ENCODE results near the gene SASH1. TPM values are rescaled to one million over a fixed set of nuclear protein-coding genes. Genes with fewer than 3 reads are reported as not detected.
"Not testable (repeated sequence)": the region's sequence is repeated elsewhere in the genome, so short reads cannot be mapped to it uniquely, and the experiment has no call there.

Gene SASH1
- polyA plus RNA-seq, 1 donor, result 30.2 TPM

DNA sequence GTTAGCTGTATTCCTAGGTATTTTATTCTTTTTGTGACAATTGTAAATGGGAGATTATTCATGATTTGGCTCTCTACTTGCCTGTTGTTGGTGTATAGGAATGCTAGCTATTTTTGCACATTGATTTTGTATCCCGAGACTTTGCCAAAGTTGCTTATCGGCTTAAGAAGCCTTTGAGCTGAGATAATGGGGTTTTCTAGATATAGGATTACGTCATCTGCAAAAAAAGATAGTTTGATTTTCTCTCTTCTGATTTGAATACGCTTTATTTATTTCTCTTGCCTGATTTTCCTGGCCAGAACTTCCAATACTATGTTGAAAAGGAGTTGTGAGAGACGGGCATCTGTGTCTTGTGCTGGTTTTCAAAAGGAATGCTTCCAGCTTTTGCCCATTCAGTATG, 241.0 kb downstream of the SASH1 start:
- no peak for DNase-seq

GRCh38 chr6:148585641-148586040, 243.0 kb downstream of the SASH1 start:
- DNase-seq, result not testable (repeated sequence)

DNA sequence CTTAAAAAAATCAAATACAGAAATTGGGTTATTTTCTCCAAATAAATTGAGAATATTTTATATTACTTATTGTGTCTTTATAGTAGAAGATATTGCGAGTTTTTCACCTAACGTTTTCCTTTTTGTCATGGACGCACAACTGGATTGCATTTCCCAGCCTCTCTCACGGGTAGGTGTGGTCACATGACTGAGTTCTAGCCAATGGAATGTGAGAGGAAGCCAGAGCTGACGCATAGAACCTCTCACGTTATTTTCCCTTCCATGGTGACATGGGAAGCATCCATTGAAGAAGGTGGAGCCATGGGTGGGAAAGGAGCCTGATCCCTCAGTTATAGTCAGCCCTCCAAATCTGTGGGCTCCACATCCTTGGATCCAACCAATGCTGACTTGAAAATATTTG, 248.2 kb downstream of the SASH1 start:
- no peak for DNase-seq

- no peak for DNase-seq
These were observed 249.0 kb downstream of the SASH1 start for GRCh38 chr6:148591656-148592055.

- DNase-seq, result no peak
These were observed 250.6 kb downstream of the SASH1 start for GRCh38 chr6:148593130-148593812.

- DNase-seq, result no peak
These were observed 251.2 kb downstream of the SASH1 start for GRCh38 chr6:148593813-148594170.

- DNase-seq, result no peak
These were observed 252.9 kb downstream of the SASH1 start for GRCh38 chr6:148595550-148595949.

DNA sequence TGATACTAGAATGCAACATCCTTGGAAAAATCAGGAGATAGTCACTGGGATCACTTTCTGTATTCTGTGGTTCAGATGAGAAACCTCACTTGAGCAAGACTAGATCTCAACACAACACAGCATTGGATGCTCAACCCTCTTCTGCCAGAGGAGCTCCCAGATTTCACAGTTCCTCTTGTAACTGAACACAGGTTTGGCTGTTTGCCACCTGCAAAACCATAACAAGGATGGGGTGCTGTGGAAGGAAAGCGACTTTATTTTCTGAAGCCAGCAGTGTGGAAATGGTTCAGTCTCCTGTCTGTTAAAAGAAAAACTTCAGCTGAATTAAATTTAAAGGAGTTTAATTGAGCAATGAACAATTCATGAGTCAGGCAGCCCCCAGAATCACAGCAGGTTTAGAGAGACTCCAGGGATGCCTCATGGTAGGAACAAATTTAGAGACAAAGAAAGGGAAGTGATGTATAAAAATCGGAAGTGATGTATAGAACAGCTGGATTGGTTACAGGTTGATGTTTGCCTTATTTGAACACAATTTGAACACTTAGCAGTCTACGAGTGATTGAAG, 254.3 kb downstream of the SASH1 start:
- DNase-seq, result no peak

- no peak for DNase-seq
These were observed 256.1 kb downstream of the SASH1 start for GRCh38 chr6:148598724-148599123.

- peak; percentile 50 for DNase-seq
These were observed 257.4 kb downstream of the SASH1 start for GRCh38 chr6:148599967-148600426.

Measured in left kidney (tissue), 2 donors.